NCI-H524 treated with DMSO at 0.1 percent for 48 hours (cell line): ENCODE data around the gene FRRS1.
A peak's percentile ranks its signal among the peaks of the same experiment; 100 is the strongest.
"Not testable (repeated sequence)": the region's sequence is repeated elsewhere in the genome, so short reads cannot be mapped to it uniquely, and the experiment has no call there.

ENCODE experiments used
- DNase-seq: peaks from one replicate; lab custom pipeline; 2025; lab: John Stamatoyannopoulos, UW

Gene FRRS1

GRCh38 chr1:99766378-99766800 lies at the start of gene FRRS1:
Gene FRRS1, minus strand, starts transcription at chr1:99766635. Its CDS starts 17,867 bp downstream, at chr1:99748768.
- peak; percentile 62 for DNase-seq

- DNase-seq: no peak
Observed at GRCh38 chr1:99814373-99814900, 48.0 kb upstream of the FRRS1 start.

GRCh38 chr1:99811747-99812146 lies 45.3 kb upstream of the FRRS1 start:
- DNase-seq: no peak

GRCh38 chr1:99811075-99811474 lies 44.6 kb upstream of the FRRS1 start:
- no peak for DNase-seq

GRCh38 chr1:99808391-99809115 lies 42.1 kb upstream of the FRRS1 start:
- peak; percentile 64 for DNase-seq

GRCh38 chr1:99806882-99807281 lies 40.4 kb upstream of the FRRS1 start:
- DNase-seq: no peak

- DNase-seq: no peak
Observed at GRCh38 chr1:99801584-99801983, 35.1 kb upstream of the FRRS1 start.

- DNase-seq: not testable (repeated sequence)
Observed at GRCh38 chr1:99793861-99794260, 27.4 kb upstream of the FRRS1 start.

GRCh38 chr1:99789715-99790114 lies 23.3 kb upstream of the FRRS1 start:
- no peak for DNase-seq

GRCh38 chr1:99788896-99789295 lies 22.5 kb upstream of the FRRS1 start:
- DNase-seq: no peak

GRCh38 chr1:99786751-99787501 lies 20.5 kb upstream of the FRRS1 start:
- no peak for DNase-seq

GRCh38 chr1:99784809-99785255 lies 18.4 kb upstream of the FRRS1 start:
- DNase-seq: no peak

GRCh38 chr1:99784143-99784542 lies 17.7 kb upstream of the FRRS1 start:
- DNase-seq: no peak

- DNase-seq: no peak
Observed at GRCh38 chr1:99782920-99783319, 16.5 kb upstream of the FRRS1 start.

GRCh38 chr1:99782397-99782796 lies 16.0 kb upstream of the FRRS1 start:
- DNase-seq: no peak

- DNase-seq: no peak
Observed at GRCh38 chr1:99781798-99782197, 15.4 kb upstream of the FRRS1 start.

- no peak for DNase-seq
Observed at GRCh38 chr1:99777752-99778151, 11.3 kb upstream of the FRRS1 start.

- DNase-seq: no peak
Observed at GRCh38 chr1:99776120-99776519, 9.7 kb upstream of the FRRS1 start.

- no peak for DNase-seq
Observed at GRCh38 chr1:99772809-99773208, 6.4 kb upstream of the FRRS1 start.

- DNase-seq: no peak
Observed at GRCh38 chr1:99771513-99771918, 5.1 kb upstream of the FRRS1 start.

- DNase-seq: no peak
Observed at GRCh38 chr1:99768524-99769245, 2.2 kb upstream of the FRRS1 start.

- no peak for DNase-seq
Observed at GRCh38 chr1:99768104-99768503, 1.7 kb upstream of the FRRS1 start.
